Umbilical cord (tissue), 2 donors: ENCODE results near the gene MANSC1. TPM values are rescaled to one million over a fixed set of nuclear protein-coding genes. Genes with fewer than 3 reads are reported as not detected.
"Not testable (repeated sequence)": the region's sequence is repeated elsewhere in the genome, so short reads cannot be mapped to it uniquely, and the experiment has no call there.

Source experiments
- DNase-seq: peaks from one replicate; pipeline ENCODE4 v3.0.0-alpha.2; 2015; ENCODE audit warnings: low spot score
- total RNA-seq: library from RNA; depleted of rRNA; stranded (reverse); fragments of >200 nt; gene quantifications from one replicate; pipeline ENCODE4 v1.2.3, GENCODE V29; 2014; ENCODE audit warnings: low replicate concordance; ENCODE audit not compliant: insufficient read depth

Gene MANSC1
- total RNA-seq, 1 donor from 2014 or later, result 1.2 TPM

GRCh38 chr12:12365931-12366431 is 15.9 kb upstream of the MANSC1 start:
- DNase-seq, result no peak

GRCh38 chr12:12365446-12365802 is 15.4 kb upstream of the MANSC1 start:
- DNase-seq, result no peak

GRCh38 chr12:12364787-12365445 is 14.9 kb upstream of the MANSC1 start:
- no peak for DNase-seq

GRCh38 chr12:12358528-12358927 is 8.5 kb upstream of the MANSC1 start:
- DNase-seq, result no peak

- no peak for DNase-seq
Measured at GRCh38 chr12:12357719-12358461, 7.8 kb upstream of the MANSC1 start.

- peak; percentile 97 for DNase-seq
Measured at GRCh38 chr12:12356896-12357718, 7.1 kb upstream of the MANSC1 start, which contains the start of gene BORCS5. Gene BORCS5 (plus strand): TSS chr12:12357078. CDS start chr12:12357452, 374 bp downstream.

- DNase-seq, result no peak
Measured at GRCh38 chr12:12356467-12356895, 6.4 kb upstream of the MANSC1 start.

- no peak for DNase-seq
Measured at GRCh38 chr12:12353807-12354206, 3.8 kb upstream of the MANSC1 start.

- DNase-seq, result no peak
Measured at GRCh38 chr12:12353276-12353675, 3.2 kb upstream of the MANSC1 start.

GRCh38 chr12:12351468-12352185 is 1.6 kb upstream of the MANSC1 start:
- not testable (repeated sequence) for DNase-seq

- no peak for DNase-seq
Measured at GRCh38 chr12:12350868-12351463, 924 bp upstream of the MANSC1 start.

GRCh38 chr12:12338527-12339168 is 11.4 kb downstream of the MANSC1 start:
- DNase-seq, result no peak

- no peak for DNase-seq
Measured at GRCh38 chr12:12336511-12336910, 13.5 kb downstream of the MANSC1 start.

GRCh38 chr12:12336049-12336411 is 14.0 kb downstream of the MANSC1 start:
- no peak for DNase-seq

GRCh38 chr12:12334367-12335040 is 15.5 kb downstream of the MANSC1 start:
- no peak for DNase-seq

- peak; percentile 66 for DNase-seq
Measured at GRCh38 chr12:12333407-12334366, 16.4 kb downstream of the MANSC1 start.

GRCh38 chr12:12331896-12332295 is 18.1 kb downstream of the MANSC1 start:
- DNase-seq, result no peak

GRCh38 chr12:12331244-12331771 is 18.7 kb downstream of the MANSC1 start:
- peak; percentile 61 for DNase-seq
